Measurements from ENCODE around the gene ARHGEF12.

Gene ARHGEF12

DNA sequence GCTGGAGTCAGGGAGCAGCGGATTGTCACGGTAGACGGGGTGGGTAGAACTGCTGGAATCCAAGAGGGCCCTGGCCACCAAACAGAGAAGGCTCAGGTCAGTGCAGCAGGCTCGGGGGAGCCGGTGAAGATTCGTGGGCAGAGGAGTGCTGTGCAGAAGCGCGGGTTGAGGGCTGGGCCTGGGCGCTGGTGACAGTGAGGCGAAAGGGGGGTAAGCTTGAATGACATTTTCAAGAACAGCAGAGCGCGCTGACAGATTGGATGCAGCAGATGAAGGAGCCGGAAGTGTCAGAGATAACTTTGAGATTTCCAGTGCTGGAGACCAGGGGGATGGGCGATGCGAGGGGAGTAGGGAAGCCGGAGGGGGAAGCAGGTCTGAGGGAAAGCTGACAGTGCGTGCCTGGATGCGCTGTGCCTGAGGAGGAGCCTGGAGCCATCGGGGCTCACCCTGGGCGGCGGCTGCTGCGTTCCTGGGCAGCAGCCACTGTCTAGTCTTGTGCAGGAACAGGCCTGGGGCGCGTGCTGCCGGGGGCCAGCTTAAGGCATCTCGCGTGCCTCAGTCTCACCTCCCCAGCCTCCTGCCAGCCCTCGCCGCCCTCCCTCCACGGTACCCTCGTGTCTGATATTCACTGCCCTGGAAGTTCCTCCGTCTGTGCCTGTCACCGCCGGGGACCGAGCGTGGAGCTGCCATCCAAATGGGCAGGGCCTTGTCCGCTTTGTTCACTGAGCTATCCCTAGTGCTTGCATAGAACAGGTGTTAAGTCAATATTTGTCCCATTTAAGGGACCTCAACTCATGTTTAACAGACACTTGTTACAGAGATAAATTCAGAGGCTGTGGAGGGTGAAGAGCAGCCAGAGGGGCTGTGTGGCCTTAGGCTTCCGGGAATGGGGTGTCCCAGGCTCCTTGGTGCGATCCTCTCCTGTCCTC is 180.5 kb downstream of the ARHGEF12 start:
- peak; percentile 47 for DNase-seq (ENCODE audit: low spot score)

DNA sequence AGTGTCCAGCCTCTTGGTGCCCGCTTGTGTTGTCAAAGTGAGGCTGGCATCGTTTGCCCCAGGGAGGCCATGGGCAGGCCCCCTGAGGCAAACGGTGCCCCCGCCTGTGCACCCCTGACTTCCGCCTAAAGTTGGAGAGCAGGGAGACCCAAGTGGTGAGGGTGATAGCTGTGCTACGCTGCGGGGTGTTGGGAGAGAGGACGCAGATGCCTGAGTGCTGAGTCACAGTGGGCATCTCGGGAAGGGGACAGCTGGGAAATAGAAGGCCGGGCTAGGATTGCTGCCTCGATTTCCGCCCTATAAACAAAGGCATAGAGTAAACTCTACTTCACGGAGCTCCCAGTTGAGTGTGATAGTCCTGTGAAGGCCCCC is 181.2 kb downstream of the ARHGEF12 start:
- DNase-seq (ENCODE audit: low spot score), result no peak

DNA sequence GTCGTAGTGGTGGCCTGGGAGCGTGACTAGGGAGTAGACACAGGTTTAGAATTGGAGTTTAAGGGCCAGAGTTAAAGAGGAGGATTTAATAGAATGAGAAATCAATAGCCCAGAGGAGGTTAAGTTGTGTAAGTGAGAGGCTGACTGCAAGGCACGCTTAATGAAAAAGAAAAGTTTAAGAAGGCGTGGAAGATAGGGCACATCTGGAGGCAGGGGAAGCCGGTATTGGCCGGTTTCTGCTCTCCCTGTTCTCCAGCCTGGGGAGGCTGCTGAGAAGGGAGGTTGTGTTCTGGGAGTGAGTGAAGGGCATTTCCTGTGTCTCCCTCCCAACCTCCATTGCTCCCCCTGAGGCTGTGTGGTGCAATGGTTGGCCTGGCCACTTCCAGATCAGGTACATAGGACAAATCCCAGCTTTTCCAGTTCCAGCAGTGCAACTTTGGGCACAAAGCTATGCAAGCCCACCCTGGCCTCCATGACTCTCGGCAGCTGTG is 181.6 kb downstream of the ARHGEF12 start:
- DNase-seq (ENCODE audit: low spot score), result no peak

DNA sequence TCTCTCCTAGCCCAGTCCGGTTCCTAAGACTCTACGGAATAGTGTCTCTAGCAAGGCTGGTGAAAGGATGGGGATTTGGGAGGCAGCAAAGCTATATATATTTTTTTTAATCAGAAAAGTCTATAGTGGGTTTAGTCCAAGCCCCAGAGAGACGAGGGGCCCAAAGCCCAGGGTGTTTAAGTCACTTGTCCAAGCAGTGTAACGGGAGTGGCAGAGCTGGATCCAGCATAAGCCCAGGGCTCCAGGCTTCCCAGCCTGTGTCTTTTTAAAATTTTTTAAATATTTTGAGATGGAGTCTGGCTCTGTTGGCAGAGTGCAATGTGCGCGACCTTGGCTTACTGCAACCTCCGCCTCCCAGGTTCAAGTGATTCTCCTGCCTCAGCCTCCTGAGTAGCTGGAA is 182.1 kb downstream of the ARHGEF12 start:
- no peak for DNase-seq (ENCODE audit: low spot score)

DNA sequence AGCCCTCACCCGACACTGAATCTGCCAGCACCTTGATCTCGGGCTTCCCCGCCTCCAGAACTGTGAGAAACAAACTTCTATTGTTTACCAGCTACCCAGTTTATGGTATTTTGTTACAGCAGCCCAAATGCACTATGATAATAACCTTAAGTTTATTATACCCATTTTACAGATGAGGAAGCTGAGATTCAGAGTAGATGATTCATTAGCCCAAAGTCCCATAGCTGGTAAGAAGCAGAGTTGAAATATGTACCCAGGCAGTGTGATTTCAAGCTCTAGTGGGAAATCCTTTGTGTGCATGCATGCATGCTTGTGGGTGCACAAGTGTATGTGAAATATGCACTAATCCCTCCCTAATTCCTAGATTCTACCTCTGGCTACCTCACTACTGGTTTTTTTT is 183.3 kb downstream of the ARHGEF12 start:
- no peak for DNase-seq (ENCODE audit: low spot score)

DNA sequence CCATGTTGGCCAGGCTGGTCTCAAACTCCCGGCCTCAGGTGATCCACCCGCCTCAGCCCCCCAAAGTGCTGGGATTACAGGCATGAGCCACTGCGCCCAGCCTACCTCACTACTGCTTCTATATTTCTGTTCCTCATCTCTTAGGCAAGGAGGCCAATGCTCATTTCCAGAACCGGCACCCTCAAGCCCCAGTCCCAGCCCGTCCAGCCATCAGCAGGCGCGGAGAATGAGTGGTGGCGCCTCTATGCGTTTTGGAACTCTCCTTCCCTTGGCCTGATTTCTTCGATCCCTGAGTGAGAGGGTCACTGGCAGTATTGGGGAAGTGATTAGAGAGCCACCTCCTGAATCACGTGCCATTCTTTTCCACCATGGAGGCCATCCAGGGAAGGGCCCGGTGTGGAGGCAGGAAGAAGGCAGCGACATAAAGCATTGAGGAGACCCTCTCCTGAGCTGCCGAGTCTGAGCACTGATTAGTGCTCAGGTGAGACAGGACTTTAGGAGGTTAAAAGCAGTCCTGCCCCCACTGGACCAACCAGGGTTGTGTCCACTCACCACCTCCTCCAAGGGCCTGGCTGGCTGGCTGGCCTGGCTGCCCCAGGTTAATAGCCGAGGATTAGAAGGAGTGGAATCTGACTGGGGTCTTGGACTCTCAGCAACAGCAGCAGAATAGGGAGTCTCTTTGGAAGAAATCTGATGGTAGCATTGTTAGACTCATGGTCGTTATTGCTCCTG is 184.0 kb downstream of the ARHGEF12 start:
- DNase-seq (ENCODE audit: low spot score), result no peak

DNA sequence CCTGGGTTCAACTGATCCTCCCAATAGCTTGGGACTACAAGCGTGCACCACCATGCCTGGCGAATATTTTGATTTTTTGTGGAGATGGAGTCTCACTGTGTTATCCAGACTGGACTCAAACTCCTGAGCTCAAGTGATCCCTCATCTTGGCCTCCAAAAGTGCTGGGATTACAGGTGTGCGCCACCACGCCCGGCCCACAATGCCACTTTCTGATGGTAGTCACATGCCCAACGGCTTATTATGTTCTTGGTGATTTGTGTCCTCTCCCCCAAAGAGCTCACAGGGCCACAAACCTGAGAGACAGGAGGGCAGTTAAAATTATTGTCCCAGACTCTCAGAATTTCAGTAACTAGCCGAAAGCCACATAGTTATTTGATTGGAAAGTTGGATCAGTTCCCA is 185.0 kb downstream of the ARHGEF12 start:
- DNase-seq (ENCODE audit: low spot score), result no peak

DNA sequence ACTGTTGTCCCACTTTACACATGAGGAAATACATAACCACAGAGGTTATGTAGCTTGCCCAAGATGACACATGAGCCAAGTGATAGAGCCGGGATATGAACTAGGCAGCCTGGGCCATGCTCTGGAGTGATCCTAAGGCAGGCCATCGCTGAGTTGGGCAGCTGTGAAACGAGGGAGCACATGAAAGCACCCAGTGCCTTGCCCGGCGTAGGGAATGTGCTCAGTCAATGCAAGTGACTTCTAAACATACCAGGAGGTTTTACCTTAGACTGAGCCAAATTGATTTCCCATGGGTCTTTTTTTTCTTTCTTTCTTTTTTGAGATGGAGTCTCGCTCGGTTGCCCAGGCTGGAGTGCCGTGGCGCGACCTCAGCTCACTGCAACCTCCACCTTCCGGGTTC is 185.8 kb downstream of the ARHGEF12 start:
- DNase-seq (ENCODE audit: low spot score), result no peak

DNA sequence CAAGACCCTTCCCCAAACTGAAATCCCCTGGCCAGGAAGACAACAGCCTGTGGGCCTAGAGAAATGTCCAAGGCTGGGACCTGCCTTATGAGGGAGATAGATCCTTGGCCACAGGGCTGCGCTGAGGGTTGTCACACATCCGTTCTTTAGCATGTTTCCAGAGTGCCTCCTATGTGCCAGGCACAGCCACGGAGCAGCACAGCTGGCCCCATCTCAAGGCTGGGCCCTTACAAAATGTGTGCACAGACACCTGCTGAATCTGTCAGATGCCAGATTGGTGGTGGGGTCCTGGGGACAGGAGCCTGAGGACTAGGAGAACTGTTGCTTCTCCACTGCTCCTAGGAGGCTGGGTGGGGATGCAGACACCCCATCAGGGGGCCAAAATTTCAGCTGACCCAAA is 186.5 kb downstream of the ARHGEF12 start:
- DNase-seq (ENCODE audit: low spot score), result no peak

DNA sequence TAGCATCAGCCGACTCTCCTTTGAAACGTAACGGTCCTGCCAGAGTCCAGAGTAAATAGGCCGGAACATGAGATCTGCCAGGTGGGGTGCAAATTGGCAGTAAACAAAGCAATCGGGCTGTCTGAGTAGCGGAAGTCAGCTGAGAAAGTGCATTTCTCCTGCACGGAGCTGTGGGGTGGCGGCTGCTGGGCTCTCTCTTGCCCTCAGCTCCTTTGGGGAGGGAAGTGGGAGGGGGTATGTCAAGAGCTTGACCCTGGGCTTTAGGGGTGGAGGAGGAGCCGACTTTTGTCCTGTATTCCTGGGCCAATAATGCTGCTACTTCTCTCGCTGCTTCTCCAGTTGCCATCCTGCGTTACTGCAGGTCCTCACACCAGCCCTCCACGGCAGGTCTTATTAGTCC is 187.0 kb downstream of the ARHGEF12 start:
- DNase-seq (ENCODE audit: low spot score), result peak; percentile 39

DNA sequence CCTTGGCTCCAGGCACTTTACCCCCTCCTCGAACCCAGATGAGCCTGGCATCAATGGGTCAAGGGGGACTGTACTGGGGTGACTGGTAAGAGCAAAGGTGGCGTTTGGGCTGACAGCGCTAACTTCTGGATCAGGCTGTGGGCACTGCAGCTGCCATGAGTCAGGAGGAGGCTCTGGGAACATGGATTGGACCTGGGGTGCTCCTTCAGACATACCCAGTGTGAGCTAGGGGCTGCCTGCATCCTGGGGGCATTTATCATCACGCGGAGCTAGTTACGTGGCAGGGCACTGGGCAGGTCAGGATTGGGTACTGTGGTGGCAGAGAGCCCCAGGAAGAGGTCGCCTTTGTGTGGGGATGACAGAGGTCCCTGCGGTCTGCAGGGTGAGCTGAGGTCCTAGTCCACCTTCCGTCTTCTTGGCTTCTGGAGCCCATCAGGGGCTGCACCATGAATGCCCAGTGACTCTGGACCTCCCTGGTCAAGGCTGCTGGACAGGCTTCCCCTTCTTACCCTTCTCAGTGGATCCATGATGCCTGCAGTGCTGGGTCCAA is 188.4 kb downstream of the ARHGEF12 start:
- DNase-seq (ENCODE audit: low spot score), result no peak

DNA sequence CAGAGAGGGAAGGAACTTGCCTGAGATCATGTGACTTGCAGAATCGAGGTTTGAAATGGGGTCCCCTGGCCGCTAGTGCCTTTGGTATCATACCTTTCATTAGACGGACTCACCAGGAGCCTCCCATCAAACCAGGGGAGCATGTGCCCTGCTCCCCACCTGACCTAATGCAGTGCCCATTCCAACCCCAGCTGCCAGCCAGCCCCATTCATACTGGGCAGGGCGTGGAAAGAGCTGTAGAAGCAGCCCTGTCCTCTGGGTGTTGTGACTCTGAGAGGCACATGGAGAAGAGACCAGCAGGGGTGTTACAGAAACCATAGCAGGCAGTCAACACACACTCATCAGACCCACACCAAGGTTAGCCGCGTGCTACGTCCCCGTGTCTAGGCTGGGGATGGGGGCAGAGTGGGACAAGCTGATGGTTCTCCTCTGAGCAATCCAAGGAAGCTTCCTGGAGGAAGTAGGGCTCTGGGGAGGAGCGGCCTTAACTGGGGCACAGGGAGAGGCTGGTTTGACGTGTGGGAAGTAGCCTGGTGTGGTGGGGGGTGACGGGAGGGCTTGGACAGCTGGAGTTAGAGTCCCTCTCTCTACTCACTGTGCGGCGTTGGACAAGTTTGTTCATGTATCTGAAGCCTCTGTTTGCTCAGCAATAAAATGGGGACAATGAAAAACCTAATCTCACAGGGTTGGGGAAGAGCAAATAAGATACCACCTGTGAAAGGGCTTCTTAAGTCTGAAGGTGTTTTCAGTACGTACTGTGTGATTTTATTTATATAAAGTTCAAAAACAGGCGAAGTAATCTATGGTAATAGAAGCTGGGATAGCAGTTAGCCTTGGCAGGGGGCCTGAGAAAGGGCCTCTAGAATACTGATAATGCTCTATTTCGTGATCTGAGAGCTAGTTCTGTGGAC is 189.3 kb downstream of the ARHGEF12 start:
- no peak for DNase-seq (ENCODE audit: low spot score)

DNA sequence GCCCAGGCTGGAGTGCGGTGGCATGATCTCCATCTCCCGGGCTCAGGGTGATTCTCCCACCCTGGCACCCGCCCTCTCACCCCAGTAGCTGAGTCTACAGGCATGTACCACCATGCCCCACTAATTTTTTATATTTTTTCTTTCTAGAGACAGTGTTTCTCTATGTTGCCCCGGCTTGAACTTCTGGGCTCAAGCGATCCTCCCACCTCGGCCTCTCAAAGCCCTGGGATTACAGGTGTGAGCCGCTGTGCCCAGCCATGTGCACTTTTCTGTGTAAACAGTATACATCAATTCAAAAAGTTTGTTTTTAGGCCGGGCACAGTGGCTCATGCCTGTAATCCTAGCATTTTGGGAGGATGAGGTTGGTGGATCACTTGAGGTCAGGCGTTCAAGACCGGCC is 190.0 kb downstream of the ARHGEF12 start:
- DNase-seq (ENCODE audit: low spot score), result no peak

DNA sequence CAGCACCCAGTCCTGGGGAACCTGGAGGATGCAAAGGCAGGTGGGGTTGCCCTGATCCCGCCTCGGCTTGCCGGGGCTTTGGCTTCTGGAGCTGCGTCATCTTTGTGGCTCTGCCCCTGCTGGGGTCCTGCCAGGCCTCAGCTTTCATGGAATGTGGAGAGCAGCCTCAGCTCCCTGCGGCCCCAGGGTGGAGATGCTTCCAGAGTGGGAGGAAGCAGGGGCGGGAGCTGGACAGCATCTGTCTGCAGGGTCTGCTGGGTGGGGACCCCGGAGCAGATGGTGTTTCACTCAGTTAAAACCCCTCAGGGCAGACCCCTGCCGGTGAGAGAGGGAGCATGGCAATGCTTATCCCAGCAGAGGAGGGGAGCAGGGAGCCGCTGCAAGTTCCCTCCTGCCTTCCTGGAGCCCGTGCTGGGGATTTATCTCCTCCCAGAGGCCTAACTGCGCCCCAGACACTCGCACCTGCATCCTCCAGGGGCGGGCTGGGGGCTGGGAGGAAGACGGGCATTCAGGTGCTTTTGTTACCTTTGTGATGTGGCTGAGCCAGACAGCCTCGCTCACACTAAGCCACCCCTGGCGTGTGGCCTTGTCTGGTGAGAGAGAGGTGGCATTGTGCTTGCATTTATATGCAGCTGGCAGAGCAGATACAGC is 191.0 kb downstream of the ARHGEF12 start:
- peak; percentile 75 for DNase-seq (ENCODE audit: low spot score)

DNA sequence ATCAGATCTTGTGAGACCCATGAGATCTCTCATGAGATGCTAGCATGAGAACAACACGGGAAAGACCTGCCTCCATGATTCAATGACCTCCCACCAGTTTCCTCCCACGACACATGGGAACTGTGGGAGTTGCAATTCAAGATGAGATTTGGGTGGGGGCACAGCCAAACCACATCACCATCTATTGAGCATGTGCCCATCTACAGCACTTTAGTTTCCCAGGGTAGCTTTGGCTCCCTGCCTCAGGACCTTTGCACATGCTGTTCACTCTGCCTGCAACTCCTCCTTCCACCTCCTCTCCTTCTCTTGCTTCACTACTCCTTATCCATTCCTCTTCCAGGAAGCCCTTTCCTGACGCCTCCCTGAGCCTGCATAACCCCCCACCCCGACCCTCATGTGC is 192.5 kb downstream of the ARHGEF12 start:
- DNase-seq (ENCODE audit: low spot score), result no peak

DNA sequence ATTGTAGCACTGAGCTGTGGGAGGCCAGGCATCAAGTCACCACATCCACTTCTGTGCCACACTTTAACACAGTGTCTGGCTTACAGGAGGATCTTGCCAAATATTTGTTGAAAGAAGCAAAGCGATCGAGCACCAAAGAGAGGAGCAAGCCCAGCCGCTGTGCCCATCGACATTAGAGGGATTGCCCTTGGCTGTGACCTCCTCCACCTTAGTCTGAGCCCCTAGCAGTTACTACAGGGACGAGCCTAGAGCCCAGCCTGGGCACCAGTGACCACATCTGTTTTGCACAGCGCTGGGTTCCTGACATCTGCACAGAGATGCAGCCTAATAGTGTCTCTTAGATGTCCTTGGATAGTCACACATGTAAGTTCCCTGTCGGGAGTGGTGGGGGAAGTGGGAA is 193.0 kb downstream of the ARHGEF12 start:
- no peak for DNase-seq (ENCODE audit: low spot score)

DNA sequence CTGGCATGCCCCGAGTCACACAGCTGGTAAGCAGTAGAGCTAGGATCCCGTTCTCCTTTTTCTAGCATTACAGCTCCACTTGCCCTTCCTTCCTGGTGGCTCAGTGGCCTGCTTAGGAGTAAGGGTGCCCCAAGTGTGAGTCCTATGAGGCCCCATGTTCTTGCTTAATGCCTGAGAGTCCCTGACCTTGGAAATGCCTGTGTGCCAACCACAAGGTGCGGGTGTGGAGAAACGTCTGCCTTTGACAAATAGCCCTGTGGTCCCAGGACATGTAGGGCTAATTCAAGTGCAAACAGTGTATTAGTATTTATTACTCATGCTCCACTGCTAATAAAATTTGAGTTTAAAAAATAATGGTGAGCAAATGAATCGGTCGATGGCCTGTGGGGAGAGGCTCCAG is 193.7 kb downstream of the ARHGEF12 start:
- no peak for DNase-seq (ENCODE audit: low spot score)

DNA sequence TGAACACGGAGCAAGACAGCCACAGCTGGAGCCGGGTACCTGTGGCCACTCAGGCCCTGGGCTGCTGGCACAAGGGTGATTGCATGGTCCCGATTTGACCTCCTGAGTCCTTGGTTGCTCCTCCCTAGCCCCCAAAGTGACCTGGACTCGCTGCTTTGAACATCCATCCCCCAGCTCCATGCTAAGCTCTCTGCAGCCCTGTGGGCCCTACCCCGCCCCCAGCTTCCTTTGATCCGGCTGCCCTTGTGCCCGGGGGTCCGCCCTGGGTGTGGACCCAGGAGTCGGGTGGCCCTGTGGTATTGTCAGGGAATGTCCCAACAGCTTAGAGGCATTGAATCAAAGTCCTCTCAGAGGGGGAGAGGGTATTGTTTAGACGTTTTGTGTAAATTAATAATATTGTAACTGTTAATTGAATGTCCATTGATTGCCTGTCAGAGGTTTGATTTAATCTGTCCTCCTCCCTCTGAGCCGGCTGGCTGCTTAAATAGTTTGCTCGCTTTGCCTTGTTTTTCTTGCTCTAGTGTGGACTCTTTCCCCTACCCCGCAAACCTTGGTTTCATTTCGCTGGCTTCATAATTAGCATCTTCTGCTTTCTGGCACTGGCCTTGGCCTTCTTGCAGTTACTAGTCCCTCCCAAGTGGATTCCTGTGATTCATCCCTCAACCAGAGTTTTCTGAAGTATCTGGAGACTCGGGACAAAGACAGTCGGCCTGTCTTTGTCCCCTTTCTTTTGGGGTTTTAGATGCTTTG is 196.0 kb downstream of the ARHGEF12 start:
- DNase-seq (ENCODE audit: low spot score), result no peak

DNA sequence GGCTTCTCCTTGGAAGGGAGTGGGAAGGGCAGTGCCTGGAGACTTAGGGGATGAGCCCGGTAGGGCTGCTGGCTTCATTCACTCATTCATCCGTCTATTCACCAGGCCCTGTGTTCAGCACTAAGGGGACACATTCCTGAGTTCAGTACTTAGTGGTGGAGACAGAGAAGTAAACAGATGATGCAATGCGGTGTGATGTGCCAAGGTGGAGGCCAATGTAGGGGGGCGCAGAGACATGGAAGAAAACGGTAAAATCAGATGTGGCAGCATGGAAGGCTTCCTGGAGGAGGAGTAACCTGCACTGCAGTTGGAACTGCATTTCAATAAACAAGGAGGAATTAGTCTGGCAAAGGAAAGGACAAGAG is 196.6 kb downstream of the ARHGEF12 start:
- no peak for DNase-seq (ENCODE audit: low spot score)

DNA sequence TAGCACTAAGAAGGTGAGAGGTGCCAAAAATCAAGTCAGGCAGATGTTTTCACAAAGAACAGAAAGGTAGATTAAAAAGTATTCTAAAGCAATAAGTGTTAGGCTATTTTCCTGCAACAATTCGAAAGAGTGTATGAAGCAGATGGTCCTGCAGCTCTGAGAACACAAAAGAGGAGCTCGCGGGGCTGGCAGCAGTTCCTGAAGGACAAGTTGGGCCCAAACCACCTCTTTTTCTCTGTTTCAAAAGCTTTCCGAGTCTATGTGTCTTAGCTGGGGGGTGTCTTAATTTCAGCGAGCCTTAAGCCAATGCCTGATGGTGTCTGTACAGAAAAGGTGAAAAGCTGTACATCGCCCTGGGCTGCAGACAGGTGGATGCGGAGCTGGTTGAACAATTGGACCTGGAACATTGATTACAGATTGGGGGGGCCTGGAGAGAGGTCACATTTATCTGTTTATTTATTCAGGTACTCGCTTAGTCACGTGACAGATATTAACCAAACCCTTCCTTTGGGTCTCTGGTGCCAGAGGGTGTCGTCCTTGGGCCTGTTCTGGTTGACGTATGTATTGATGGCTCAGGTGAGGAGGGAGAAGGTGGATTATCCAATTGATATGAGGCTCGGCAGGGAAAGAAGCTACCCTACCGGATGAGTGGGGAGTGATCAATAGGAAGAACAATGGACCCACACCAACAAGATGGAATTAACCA is 200.0 kb downstream of the ARHGEF12 start:
- DNase-seq (ENCODE audit: low spot score), result no peak

Measured in iPS-NIHi11 (cell line).